ENCODE measurements around the gene HOXC4. TPM values are rescaled to one million over a fixed set of nuclear protein-coding genes. Genes with fewer than 3 reads are reported as not detected.
A peak's percentile ranks its signal among the peaks of the same experiment; 100 is the strongest.
"Not testable (repeated sequence)": the region's sequence is repeated elsewhere in the genome, so short reads cannot be mapped to it uniquely, and the experiment has no call there.

The HOXC4 gene
- total RNA-seq, 4 donors from 2014 or later: 0.51 to 2.0 (median 0.71) TPM

DNA sequence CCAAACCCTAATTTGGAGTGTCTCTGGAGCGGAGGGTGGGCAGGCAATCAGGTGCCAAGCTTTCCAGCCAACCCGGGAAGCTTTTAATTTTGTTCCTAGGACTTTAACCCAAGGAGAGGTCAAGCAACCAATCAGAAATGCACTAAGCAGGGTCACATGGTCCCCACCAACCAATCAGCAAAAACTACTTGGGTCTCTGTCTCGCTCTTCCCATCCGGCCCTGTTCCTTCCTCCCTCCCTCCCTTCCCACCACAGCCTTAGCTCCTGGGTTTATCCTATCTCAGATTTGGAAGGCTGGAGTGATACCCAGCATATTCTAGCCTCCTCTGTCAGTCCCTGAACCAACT, 13.5 kb upstream of the HOXC4 start:
- TF ChIP-seq, protein P1, sequence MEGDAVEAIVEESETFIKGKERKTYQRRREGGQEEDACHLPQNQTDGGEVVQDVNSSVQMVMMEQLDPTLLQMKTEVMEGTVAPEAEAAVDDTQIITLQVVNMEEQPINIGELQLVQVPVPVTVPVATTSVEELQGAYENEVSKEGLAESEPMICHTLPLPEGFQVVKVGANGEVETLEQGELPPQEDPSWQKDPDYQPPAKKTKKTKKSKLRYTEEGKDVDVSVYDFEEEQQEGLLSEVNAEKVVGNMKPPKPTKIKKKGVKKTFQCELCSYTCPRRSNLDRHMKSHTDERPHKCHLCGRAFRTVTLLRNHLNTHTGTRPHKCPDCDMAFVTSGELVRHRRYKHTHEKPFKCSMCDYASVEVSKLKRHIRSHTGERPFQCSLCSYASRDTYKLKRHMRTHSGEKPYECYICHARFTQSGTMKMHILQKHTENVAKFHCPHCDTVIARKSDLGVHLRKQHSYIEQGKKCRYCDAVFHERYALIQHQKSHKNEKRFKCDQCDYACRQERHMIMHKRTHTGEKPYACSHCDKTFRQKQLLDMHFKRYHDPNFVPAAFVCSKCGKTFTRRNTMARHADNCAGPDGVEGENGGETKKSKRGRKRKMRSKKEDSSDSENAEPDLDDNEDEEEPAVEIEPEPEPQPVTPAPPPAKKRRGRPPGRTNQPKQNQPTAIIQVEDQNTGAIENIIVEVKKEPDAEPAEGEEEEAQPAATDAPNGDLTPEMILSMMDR (IDR thresholded peaks at IDR 0.05 in 4 of 5, conservative IDR thresholded peaks at IDR 0.05 in 1 of 5): no peak
- TF ChIP-seq POLR2A (IDR thresholded peaks at IDR 0.05): no peak
- no peaks in the 10 kb centered on the region for H3K36me3 ChIP-seq
- in situ Hi-C loops (cut with MboI; ENCODE audit: low sequenced_read_pairs in 4 of 4): no loop called here
- intact Hi-C loops (cut with DNase I; ENCODE audit: low total_unique reads): no loop called here
- no peaks in the 10 kb centered on the region for H3K9me3 ChIP-seq
- H3K27me3 ChIP-seq: no peaks in the 10 kb centered on the region
- H3K27ac ChIP-seq: peak overlapping the region; percentile 25 to 68 (median 65)
- peak overlapping the region; percentile 6 to 32 (median 28) for H3K4me3 ChIP-seq
- H3K4me1 ChIP-seq: peaks cover 19 to 27% of the 10 kb centered on the region in 2 donors
- DNase-seq (peak in 1 of 2 donors; percentile 58), ATAC-seq (peak; percentile 69 to 76)

DNA sequence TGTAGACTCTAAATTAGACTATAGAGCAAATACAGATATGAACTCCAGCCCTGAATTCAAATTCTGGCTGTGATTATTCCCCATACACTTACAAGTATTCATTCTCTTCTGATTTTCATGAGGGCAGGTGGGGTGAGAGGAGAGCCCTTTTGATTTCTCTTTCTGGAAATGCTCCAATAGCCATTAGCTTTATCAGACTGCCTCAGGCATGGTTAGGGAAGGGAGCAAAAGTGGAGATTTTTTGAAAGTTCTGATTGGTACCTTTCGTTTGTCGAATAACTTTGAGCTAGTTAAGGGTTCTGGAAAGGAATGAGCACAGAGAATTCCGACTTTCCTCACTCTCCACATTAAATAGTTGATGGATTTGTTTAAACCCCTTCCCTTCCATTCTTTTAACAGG, 13.0 kb upstream of the HOXC4 start:
- H3K27me3 ChIP-seq: no peaks in the 10 kb centered on the region
- H3K4me3 ChIP-seq: no peak overlapping the region
- no peak for ATAC-seq
- H3K9me3 ChIP-seq: no peaks in the 10 kb centered on the region
- no peak for DNase-seq
- intact Hi-C loops (cut with DNase I; ENCODE audit: low total_unique reads) (no loop called here), in situ Hi-C loops (cut with MboI; ENCODE audit: low sequenced_read_pairs in 4 of 4) (no loop called here)
- H3K27ac ChIP-seq: peak overlapping the region in 1 of 4 donors; percentile 67
- peaks cover 19 to 27% of the 10 kb centered on the region in 2 donors for H3K4me1 ChIP-seq
- H3K36me3 ChIP-seq: no peaks in the 10 kb centered on the region
- no peak for TF ChIP-seq POLR2A (IDR thresholded peaks at IDR 0.05)
- TF ChIP-seq, protein P1 (IDR thresholded peaks at IDR 0.05 in 4 of 5, conservative IDR thresholded peaks at IDR 0.05 in 1 of 5): no peak

DNA sequence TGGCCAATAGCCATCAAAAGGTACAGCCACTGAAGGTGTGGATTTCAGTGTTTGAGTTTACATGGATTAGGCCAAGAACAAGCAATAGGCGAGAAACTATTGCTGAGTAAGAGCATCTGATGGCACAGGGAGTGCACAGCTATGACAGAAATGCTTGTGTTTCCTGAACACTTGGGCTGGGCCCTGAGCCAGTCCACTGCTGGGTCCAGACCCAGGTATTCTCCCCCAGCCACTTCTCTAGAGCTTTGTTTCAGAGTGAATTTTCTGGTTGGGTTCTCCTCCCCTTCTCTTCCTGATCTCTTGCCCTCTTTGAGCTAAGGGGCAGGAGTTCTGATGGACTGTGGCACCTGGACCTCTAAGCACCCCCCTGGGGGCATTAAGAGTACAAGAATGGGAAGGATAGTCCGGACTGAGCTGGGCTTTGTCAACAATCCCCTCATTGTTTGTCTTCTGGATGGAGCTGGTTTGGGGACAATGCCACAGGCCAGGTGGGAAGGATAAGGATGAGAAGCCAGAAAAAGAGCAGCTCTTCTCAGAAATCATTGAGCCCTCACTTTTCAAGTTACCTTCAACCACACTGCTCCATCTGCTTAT, 12.4 kb upstream of the HOXC4 start:
- in situ Hi-C loops (cut with MboI; ENCODE audit: low sequenced_read_pairs in 4 of 4): no loop called here
- Histone ChIP-seq H3K9me3 (no peaks in the 10 kb centered on the region), H3K27me3 (no peaks in the 10 kb centered on the region), H3K27ac (no peak overlapping the region), H3K4me1 (peaks cover 19 to 27% of the 10 kb centered on the region in 2 donors), H3K4me3 (no peak overlapping the region), H3K36me3 (no peaks in the 10 kb centered on the region)
- TF ChIP-seq, protein P1 (IDR thresholded peaks at IDR 0.05 in 4 of 5, conservative IDR thresholded peaks at IDR 0.05 in 1 of 5): no peak
- TF ChIP-seq POLR2A (IDR thresholded peaks at IDR 0.05): no peak
- DNase-seq (no peak), ATAC-seq (no peak)
- intact Hi-C loops (cut with DNase I; ENCODE audit: low total_unique reads): no loop called here

DNA sequence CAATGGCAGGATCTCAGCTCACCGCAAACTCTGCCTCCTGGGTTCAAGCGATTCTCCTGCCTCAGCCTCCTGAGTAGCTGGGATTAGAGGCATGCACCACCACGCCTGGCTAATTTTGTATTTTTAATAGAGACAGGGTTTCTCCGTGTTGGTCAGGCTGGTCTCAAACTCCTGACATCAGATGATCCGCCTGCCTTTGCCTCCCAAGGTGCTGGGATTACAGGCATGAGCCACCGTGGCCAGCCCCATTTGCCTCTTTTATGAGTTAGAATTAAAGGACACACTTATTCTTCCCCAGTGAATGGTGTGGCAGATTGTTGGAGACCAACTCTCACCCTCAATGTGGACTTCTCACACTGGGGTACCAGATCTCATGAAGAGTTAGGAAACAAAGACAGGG, 11.6 kb upstream of the HOXC4 start:
- H3K4me3 ChIP-seq; DNase-seq; H3K27ac ChIP-seq; H3K9me3 ChIP-seq; intact Hi-C loops (cut with DNase I; ENCODE audit: low total_unique reads); H3K36me3 ChIP-seq; H3K27me3 ChIP-seq; in situ Hi-C loops (cut with MboI; ENCODE audit: low sequenced_read_pairs in 4 of 4); ATAC-seq: not testable (repeated sequence)
- H3K4me1 ChIP-seq: peaks cover 19 to 21% of the 10 kb centered on the region in 2 donors

DNA sequence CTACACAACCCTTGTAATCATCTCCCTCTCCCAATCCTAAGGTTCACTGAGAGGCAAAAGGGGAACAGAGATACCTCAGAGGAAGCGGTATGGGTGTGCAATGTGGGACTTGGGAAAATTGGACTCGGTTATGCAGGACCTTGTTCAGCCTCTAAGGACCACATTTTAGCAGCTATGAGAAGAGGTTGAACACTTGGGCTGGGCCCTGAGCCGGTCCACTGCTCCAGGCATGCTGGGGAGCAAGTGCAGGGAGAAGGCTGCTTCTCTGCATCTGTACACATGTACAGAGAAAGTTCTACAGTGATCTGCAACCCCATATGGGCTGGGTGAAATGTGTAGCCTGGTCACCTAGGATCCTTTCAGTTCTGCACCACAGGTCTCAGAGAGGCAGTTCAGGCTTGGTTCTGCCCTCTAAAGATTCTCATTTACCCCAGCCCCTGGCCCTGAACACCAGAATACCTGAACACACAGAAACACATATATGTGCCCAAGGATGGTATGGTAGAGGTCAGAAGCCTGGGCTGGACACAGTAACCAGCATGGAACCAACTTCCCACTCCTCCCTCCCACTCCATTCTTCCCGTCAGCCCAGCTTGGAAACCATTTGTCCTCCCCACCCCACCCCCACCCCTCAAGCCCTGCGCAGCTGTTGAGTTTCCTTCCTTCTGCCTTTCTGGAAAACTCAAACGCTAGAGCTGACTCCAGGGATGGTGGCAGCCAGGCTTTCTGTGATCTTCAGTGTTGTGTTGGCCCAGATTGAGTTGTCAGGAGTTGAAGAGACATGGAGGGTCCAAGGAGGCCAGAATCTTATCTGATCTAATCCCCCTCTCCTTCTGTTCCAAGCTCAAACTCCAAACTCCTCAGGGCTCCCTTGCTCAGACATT, 10.4 kb upstream of the HOXC4 start:
- ATAC-seq (no peak), DNase-seq (no peak)
- no peak for TF ChIP-seq POLR2A (IDR thresholded peaks at IDR 0.05)
- TF ChIP-seq, protein P1 (IDR thresholded peaks at IDR 0.05 in 4 of 5, conservative IDR thresholded peaks at IDR 0.05 in 1 of 5): no peak
- H3K27ac ChIP-seq: peak overlapping the region in 2 of 4 donors; percentile 23 to 25
- H3K27me3 ChIP-seq: no peaks in the 10 kb centered on the region
- in situ Hi-C loops (cut with MboI; ENCODE audit: low sequenced_read_pairs in 4 of 4): no loop called here
- intact Hi-C loops (cut with DNase I; ENCODE audit: low total_unique reads): no loop called here
- H3K9me3 ChIP-seq: no peaks in the 10 kb centered on the region
- H3K4me3 ChIP-seq: no peak overlapping the region
- no peaks in the 10 kb centered on the region for H3K36me3 ChIP-seq
- H3K4me1 ChIP-seq: peaks cover 16 to 17% of the 10 kb centered on the region in 2 donors
